ENCODE results near the gene MYH16.
"Not testable (repeated sequence)": the region's sequence is repeated elsewhere in the genome, so short reads cannot be mapped to it uniquely, and the experiment has no call there.

The MYH16 gene

DNA sequence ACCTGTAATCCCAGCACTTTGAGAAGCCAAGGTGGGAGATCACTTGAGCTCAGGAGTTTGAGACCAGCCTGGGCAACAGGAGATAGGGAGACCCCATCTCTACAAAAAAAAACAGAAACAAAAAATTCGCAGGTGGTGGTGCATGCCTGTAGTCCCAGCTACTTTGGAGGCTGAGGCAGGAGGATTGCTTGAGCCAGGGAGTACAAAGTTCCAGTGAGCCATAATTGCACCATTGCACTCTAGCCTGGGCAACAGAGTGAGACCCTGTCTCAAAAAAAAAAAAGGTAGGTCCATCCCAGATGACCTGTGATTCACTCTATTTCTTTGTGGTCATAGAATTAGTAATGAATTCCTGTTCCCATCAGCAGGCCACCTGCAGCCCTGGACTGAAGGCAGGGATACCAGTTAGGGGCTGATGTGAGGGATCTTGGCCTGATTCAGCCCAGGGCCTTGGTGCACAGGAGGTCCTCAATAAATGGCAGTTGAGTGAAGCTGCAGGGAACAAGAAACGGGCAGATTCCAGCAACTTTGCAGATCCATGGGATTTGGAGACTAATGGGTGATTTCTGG lies at the start of gene MYH16:
MYH16 (plus strand) TSS at position 364 of the 570 bp plus-strand sequence.
- DNase-seq (ENCODE audit: low spot score) = no peak

GRCh38 chr7:99224263-99224898 lies 48.3 kb upstream of the MYH16 start:
- not testable (repeated sequence) for DNase-seq (ENCODE audit: low spot score)

DNA sequence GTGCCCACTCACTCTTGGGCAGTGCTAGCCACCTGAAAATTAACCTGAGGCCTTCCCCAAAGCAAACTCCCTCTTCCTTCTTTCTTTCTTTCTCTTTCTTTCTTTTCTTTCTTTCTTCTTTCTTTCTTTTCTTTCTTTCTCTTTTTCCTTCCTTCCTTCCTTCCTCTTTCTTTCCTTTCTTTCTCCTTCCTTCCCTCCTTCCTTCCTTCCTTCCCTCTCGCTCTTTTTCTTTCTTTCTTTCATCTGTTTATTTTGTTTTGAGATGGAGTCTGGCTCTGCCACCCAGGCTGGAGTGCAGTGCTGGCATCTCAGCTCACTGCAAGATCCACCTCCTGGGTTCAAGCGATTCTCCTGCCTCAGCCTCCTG lies 47.8 kb upstream of the MYH16 start:
- no peak for DNase-seq (ENCODE audit: low spot score)

DNA sequence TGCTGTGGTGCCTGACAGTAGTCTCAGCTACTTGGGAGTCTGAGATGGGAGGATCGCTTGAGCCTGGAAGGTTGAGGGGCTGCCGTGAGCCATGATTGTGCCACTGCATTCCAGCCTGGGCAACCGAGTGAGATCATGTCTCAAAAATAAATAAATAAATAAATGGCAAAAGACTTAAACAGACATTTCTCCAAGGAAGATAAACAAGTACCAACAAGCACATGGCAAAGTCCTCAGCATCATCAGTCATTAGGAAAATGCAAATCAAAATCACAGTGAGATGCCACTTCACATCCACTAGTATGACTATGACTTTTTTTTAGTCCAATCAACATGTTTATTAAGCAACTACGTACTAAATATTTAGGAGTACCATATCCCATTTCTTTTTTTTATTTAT lies 43.4 kb upstream of the MYH16 start:
- no peak for DNase-seq (ENCODE audit: low spot score)

- no peak for DNase-seq (ENCODE audit: low spot score)
These were observed 40.4 kb upstream of the MYH16 start for GRCh38 chr7:99232082-99232770.

- DNase-seq (ENCODE audit: low spot score) = not testable (repeated sequence)
These were observed 39.7 kb upstream of the MYH16 start for GRCh38 chr7:99232955-99233354.

DNA sequence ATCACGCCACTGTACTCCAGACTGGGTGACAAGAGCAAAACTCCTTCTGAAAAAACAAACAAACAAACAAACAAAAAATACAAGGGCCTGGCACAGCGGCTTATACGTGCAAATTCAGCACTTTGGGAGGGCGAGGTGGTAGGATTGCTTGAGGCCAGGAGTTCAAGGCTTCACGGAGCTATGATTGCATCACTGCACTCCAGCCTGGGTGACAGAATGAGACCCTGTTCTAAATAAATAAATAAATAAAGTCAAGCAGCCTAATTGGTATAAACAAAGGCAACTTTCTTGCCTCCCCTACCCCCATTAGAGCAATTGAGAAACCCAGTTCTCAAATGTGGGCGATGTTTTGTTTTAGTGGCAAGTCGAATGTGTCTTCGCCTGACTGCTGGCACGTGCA lies 38.5 kb upstream of the MYH16 start:
- no peak for DNase-seq (ENCODE audit: low spot score)

DNA sequence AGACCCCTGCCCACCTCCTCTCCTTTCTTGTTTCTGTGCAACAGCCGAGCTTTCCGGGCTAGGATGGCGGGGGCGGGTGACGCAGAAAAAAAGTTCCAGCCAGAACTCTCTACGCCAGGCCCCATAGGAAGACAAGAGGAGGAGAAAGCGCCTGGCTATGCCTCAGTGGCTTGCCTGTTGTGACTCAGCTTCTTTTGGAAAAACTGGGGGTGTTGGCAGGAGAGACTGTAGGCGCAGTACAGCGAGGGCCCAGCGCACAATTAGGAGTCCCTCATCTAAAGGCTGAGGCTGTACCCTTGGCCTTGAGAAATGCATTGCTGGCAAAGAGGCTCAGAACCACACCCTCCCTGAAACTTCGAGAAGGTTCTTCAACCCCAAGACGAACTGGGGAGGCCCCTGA lies 36.7 kb upstream of the MYH16 start:
- no peak for DNase-seq (ENCODE audit: low spot score)

DNA sequence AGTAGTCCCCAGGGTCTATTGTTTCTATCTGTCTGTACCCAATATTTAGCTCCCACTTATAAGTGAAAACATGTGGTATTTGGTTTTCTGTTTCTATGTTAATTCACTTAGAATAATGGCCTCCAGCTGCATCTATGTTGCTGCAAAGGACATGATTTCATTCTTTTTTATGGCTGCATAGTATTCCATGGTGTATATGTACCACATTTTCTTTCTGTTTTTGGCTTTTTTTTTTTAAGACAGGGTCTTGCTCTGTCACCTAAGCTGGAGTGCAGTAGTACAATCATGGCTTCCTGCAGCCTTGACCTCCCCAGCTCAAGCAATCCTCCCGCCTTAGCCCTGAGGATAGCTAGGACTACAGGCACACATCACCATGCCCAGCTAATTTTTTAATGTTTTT lies 34.8 kb upstream of the MYH16 start:
- DNase-seq (ENCODE audit: low spot score) = not testable (repeated sequence)

- DNase-seq (ENCODE audit: low spot score) = no peak
These were observed 33.9 kb upstream of the MYH16 start for GRCh38 chr7:99238558-99239341.

GRCh38 chr7:99242682-99243081 lies 30.0 kb upstream of the MYH16 start:
- DNase-seq (ENCODE audit: low spot score) = no peak

DNA sequence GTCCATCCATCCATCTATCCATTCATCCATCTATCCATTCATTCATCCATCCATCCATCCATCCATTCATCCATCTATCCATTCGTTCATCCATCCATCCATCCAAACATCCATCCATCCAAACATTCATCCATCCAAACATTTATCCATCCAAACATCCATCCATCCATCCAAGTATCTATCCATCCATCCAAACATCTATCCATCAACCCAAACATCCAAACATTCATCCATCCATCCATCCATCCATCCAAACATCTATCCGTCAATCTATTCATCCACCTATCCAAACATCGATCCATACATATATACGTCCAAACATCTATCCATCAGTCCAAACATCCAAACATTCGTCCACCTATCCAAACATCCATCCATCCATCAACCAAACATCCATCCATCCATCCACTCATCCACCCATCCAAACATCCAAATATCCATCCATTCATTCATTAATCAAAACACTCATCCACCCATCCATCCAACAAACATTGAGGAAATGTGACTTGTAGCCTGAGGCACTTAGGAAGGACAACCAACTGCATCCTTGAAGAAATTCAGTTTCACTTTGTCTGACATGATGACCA lies 28.8 kb upstream of the MYH16 start:
- no peak for DNase-seq (ENCODE audit: low spot score)

- no peak for DNase-seq (ENCODE audit: low spot score)
These were observed 27.7 kb upstream of the MYH16 start for GRCh38 chr7:99244939-99245338.

GRCh38 chr7:99248391-99249095 lies 24.1 kb upstream of the MYH16 start:
- no peak for DNase-seq (ENCODE audit: low spot score)

DNA sequence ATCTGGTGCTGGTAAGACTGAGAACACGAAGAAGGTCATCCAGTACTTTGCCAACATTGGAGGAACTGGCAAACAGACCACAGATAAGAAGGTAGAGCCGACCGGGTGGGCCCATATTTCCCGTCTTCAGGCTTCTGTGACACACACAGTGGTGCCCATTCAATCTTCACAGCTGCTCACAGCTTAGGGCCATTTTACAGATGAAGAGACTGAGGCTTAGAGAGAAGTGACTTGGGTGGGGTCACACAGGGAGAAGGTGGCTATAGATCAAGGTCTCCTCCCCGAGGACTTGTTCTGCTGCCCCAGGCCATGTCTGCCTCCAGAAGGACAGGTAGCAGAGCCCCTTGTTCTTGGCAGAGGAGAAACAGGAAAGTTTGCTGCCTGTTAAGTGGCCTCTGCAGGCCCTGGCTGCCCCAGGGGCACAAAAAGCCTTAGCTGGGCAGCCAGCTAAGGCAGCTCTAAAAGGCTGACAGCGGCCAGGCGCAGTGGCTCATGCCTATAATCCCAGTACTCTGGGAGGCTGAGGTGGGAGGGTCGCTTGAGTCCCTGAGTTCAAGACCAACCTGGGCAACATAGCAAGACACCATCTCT lies 22.6 kb upstream of the MYH16 start:
- DNase-seq (ENCODE audit: low spot score) = no peak

GRCh38 chr7:99252166-99252895 lies 20.3 kb upstream of the MYH16 start:
- DNase-seq (ENCODE audit: low spot score) = no peak

GRCh38 chr7:99253369-99253768 lies 19.3 kb upstream of the MYH16 start:
- no peak for DNase-seq (ENCODE audit: low spot score)

GRCh38 chr7:99254390-99254789 lies 18.2 kb upstream of the MYH16 start:
- no peak for DNase-seq (ENCODE audit: low spot score)

DNA sequence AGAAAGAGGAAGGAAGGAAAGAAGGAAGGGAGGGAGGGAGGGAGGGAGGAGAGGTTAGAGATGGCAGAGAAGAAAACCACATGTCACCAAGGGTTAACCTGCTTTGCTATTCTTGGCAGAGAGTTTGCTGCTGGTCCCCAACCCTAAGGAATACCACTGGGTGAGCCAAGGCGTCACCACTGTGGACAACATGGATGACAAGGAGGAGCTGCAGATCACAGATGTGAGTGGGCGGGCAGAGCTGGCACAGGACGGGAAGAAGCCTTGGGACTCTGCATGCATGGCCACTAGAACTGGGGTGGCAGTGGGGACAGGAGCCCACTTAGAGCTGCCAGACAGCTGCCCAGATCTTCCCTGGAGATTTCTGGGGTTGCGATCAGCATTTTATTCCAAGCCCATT lies 17.2 kb upstream of the MYH16 start:
- DNase-seq (ENCODE audit: low spot score) = no peak

DNA sequence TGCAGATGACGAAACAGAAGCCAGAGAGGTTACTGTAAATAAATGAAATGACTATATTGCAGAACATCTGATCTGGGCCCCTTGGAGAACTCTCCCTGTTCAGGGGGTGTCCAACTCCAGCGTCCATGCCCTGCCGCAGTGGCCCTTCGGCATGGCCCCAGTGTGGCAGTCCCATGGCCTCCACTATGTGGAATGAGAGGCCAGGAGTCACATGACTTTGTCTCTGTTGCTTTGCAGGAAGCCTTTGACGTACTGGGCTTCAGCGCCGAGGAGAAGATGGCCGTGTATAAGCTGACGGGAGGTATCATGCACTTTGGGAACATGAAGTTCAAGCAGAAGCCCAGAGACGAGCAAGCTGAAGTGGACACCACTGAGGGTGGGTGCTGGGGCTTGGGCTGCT lies 15.6 kb upstream of the MYH16 start:
- no peak for DNase-seq (ENCODE audit: low spot score)

DNA sequence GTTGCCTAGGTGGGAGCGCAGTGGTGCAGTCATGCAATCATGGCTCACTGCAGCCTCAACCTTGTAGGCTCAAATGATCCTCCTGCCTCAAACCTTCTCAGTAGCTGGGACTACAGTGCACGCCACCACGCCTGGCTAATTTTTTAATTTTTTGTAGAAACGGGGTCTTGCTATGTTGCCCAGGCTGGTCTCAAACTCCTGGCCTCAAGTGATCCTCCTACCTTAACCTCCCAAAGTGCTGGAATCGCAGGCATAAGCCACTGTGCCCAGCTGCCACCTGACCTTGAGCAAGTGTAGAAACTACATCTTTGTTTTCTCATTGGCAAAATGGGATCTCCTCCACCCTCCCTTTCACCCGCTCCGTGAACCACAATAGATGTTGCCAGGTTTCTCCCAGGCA lies 15.0 kb upstream of the MYH16 start:
- DNase-seq (ENCODE audit: low spot score) = no peak
